Large intestine (tissue), 3 donors: ENCODE results near the gene SLC31A2. TPM values are rescaled to one million over a fixed set of nuclear protein-coding genes. Genes with fewer than 3 reads are reported as not detected.

ENCODE experiments used
- DNase-seq, 2 donors: peaks; one replicate each; pipeline versions ENCODE4 v3.0.0 to v3.0.0-alpha.2; 2013
- H3K27ac ChIP-seq: one replicate; pipeline ENCODE4 v1.5.1; 2013; ENCODE audit warnings: low read length
- H3K27me3 ChIP-seq: 2 replicates; pipeline ENCODE4 v1.6.1; 2013; ENCODE audit warnings: low read length; ENCODE audit not compliant: control insufficient read depth, insufficient read depth
- H3K36me3 ChIP-seq: 2 replicates; pipeline ENCODE4 v1.6.1; 2013; ENCODE audit warnings: low read length; ENCODE audit not compliant: control insufficient read depth, insufficient read depth
- H3K4me1 ChIP-seq: one replicate; pipeline ENCODE4 v1.6.1; 2013; ENCODE audit warnings: low read length; ENCODE audit not compliant: control insufficient read depth, insufficient read depth
- H3K4me3 ChIP-seq: one replicate; pipeline ENCODE4 v1.5.1; 2013; ENCODE audit warnings: low read length
- H3K9me3 ChIP-seq: one replicate; pipeline ENCODE4 v1.6.1; 2013; ENCODE audit warnings: mild to moderate bottlenecking, low read depth, low read length, moderate library complexity; ENCODE audit not compliant: control insufficient read depth
- WGBS: methylation state at CpG from one replicate; pipeline ENCODE4 v1.1.5; 2013; ENCODE audit warnings: low lambda C conversion rate; ENCODE audit not compliant: insufficient coverage; 5-methylcytosine and 5-hydroxymethylcytosine counted together
- polyA plus RNA-seq: library from polyadenylated mRNA; unstranded; fragments of 120-200 nt; gene quantifications from one replicate; pipeline ENCODE4 v1.2.1, GENCODE V29; 2013

SLC31A2 gene
- polyA plus RNA-seq, 1 donor, result 11.4 TPM

GRCh38 chr9:113151696-113152630 lies 1.2 kb downstream of the SLC31A2 start:
- WGBS, result 40% methylated on average over 1 of the region's 11 CpGs
- Histone ChIP-seq H3K4me3 (peak overlapping the region; percentile 90), H3K4me1 (peaks cover 3% of the 10 kb centered on the region), H3K27me3 (no peaks in the 10 kb centered on the region), H3K9me3 (no peaks in the 10 kb centered on the region), H3K36me3 (no peaks in the 10 kb centered on the region), H3K27ac (no peak overlapping the region)
- DNase-seq, result no peak

DNA sequence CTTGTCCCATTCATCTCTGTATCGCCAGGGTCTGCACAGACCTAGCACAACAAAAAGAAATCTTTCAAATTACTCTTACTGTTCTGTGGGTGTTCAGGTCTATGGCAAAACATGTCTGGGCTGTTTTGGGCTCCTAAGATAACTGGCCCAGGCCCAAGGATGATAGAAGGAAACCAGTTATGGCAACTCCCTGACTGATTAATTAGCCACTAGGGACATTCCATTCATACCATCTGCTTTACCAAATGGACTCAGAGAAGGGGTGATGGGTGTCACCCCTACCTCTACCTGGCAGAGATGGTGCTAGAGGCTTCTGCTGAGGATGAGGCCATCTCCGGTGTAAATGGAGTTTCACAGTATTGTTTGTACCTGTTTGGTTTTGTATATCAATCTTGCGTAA lies 1.9 kb downstream of the SLC31A2 start:
- no peaks in the 10 kb centered on the region for H3K27me3 ChIP-seq
- WGBS, result 100% methylated on average over 1 of the region's 3 CpGs
- no peak overlapping the region for H3K4me3 ChIP-seq
- H3K4me1 ChIP-seq, result peaks cover 3% of the 10 kb centered on the region
- no peaks in the 10 kb centered on the region for H3K9me3 ChIP-seq
- H3K27ac ChIP-seq, result no peak overlapping the region
- no peak for DNase-seq
- peaks cover 4% of the 10 kb centered on the region for H3K36me3 ChIP-seq

DNA sequence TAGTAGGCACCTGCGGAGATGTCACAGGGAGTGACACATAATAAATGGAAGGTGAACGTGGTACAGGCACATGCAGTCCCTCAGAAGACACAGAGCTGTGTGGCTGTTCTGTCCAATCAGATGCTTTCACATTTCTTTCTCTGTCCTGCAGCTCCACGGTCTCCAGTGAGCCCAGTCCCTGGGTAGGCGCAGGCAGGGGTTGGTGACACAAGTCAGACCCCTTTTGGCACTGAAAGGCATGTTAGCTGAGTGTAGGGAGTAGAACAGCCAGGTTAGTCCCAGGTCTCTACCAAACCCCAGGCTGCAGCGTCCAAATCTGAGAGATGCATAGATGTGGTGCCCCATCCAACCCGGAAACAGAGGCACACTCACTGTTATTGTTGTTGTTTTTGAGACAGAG lies 2.8 kb downstream of the SLC31A2 start:
- Histone ChIP-seq H3K27ac (no peak overlapping the region), H3K27me3 (no peaks in the 10 kb centered on the region), H3K4me3 (no peak overlapping the region), H3K4me1 (peaks cover 3% of the 10 kb centered on the region), H3K36me3 (peaks cover 8% of the 10 kb centered on the region), H3K9me3 (no peaks in the 10 kb centered on the region)
- no peak for DNase-seq
- no CpG with 5 or more reads among the region's 6 CpGs for whole genome bisulfite sequencing

DNA sequence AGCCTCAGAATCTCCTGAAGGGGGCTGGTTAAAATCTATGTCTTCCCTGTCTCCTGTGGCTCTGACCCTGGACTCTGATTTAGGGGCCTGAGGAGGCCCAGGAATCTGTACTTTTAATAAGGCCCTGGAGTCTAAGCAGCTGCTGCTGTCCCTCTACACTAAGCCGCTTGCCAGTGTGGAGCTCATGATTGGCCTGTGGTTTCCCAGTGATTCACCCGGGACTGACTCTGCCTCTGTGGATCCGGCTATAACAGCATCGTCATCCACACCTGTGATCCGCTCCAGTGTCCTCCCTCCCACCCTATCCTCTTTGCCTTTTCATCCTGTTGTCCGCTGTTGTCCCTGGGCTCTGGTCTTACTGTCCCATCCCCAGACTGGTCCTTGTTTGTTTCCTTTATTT lies 3.7 kb downstream of the SLC31A2 start:
- Histone ChIP-seq H3K36me3 (peaks cover 14% of the 10 kb centered on the region), H3K27ac (no peak overlapping the region), H3K27me3 (no peaks in the 10 kb centered on the region), H3K4me1 (peaks cover 3% of the 10 kb centered on the region), H3K4me3 (no peak overlapping the region), H3K9me3 (no peaks in the 10 kb centered on the region)
- no peak for DNase-seq
- 100% methylated on average over 3 of the region's 6 CpGs for WGBS

DNA sequence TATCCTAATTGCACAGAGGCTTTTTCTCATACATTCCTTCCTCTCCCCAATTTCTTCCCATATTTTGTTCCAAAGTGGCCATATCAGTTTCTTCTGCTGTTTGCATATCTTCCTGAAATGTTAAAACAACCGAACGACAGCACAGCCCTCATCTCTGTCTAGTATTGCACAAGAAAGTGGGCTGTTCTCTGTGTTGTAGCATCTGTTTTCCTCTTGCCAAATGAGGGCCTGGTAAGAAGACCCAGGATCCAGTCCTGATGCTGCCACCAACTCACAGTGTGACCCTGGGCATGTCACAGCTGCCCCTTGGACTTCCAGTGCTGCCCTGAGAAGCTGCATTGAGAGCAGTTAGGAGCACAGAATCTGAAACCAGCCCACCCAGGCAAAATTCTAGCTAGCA lies 4.1 kb downstream of the SLC31A2 start:
- Histone ChIP-seq H3K9me3 (no peaks in the 10 kb centered on the region), H3K27me3 (no peaks in the 10 kb centered on the region), H3K27ac (no peak overlapping the region), H3K36me3 (peaks cover 16% of the 10 kb centered on the region), H3K4me1 (peaks cover 3% of the 10 kb centered on the region), H3K4me3 (no peak overlapping the region)
- whole genome bisulfite sequencing, result no CpG with 5 or more reads among the region's 2 CpGs
- no peak for DNase-seq

DNA sequence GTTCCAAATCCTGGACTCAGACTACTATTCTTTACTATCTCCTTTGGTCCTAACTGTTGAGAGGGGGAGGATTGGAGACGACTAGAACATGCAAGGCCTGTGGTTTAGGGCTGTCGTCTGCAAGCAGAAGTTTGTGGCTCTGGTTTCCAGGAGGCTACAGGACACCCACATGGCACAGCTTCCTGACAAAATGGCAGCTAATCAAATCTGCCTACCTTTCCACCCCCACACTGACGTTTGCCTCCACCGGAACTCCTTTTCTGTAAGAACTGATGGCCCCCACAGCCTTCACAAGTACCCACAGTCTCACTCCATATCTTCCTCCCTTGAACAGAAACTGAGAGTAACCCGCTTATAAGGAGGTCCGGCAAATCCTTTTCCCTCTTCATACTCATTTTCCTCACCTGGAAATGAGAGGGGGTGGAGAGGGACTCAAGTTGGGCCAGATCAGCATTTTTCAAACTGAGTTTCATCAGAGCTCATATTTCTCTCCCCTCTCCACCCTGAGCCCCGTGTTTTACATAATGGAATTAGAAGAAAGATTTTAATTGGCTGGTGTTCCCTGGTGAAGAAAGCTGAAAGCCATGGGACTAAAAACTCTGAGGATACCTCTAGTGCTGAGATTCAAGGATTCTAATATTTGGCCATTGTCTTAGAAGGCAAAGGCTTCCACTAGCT lies 5.2 kb downstream of the SLC31A2 start:
- H3K9me3 ChIP-seq, result no peaks in the 10 kb centered on the region
- peaks cover 24% of the 10 kb centered on the region for H3K36me3 ChIP-seq
- WGBS, result no CpG with 5 or more reads among the region's 7 CpGs
- H3K4me1 ChIP-seq, result peaks cover 3% of the 10 kb centered on the region
- DNase-seq, result no peak
- H3K27me3 ChIP-seq, result no peaks in the 10 kb centered on the region
- no peak overlapping the region for H3K4me3 ChIP-seq
- no peak overlapping the region for H3K27ac ChIP-seq

DNA sequence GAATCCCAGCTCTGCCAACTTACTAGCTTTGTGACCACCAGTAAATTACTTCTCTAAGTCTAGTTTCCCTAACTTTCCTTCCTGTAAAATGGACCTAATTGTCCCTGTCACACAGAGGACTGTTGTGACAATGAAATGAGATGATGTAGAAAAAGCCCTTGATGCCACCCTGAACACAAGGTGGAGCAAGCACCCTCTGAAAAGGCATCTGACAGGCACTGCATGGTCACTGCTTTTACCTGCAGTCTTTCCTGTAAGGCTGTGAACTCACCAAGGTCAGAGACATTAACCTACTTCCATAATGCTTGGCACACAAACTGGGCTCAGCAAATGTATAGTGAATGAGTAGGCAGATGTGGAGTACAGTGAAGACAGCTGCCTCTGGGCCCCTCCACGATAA lies 6.1 kb downstream of the SLC31A2 start:
- H3K9me3 ChIP-seq, result no peaks in the 10 kb centered on the region
- DNase-seq, result no peak
- no peak overlapping the region for H3K4me3 ChIP-seq
- H3K4me1 ChIP-seq, result no peaks in the 10 kb centered on the region
- WGBS, result 83% methylated on average over 1 of the region's 1 CpG
- peaks cover 32% of the 10 kb centered on the region for H3K36me3 ChIP-seq
- H3K27ac ChIP-seq, result no peak overlapping the region
- H3K27me3 ChIP-seq, result no peaks in the 10 kb centered on the region

DNA sequence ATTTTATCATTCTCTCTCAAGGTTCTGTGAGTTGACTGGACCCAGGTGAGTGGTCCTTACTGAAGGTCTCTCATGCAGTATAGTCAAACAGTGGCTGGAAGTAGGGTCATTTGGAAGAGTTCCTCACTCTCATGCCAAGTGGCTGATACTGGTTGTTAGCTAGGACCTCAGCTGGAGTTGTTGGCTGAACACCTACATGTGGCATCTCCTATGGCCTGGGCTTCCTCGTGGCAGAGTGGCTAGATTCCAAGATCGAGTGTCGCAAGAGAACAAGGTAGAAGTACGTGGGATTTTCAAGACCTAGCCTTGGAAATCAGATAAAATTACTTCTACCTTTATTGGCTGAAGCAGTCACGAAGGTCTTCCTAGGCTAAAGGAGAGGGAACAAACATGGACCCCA lies 7.6 kb downstream of the SLC31A2 start:
- 93% methylated on average over 4 of the region's 5 CpGs for WGBS
- Histone ChIP-seq H3K4me3 (no peak overlapping the region), H3K36me3 (peaks cover 46% of the 10 kb centered on the region), H3K27ac (no peak overlapping the region), H3K9me3 (no peaks in the 10 kb centered on the region), H3K4me1 (no peaks in the 10 kb centered on the region), H3K27me3 (no peaks in the 10 kb centered on the region)
- no peak for DNase-seq

GRCh38 chr9:113160571-113160970 lies 9.8 kb downstream of the SLC31A2 start:
- Histone ChIP-seq H3K36me3 (peaks cover 60% of the 10 kb centered on the region), H3K4me1 (no peaks in the 10 kb centered on the region)

DNA sequence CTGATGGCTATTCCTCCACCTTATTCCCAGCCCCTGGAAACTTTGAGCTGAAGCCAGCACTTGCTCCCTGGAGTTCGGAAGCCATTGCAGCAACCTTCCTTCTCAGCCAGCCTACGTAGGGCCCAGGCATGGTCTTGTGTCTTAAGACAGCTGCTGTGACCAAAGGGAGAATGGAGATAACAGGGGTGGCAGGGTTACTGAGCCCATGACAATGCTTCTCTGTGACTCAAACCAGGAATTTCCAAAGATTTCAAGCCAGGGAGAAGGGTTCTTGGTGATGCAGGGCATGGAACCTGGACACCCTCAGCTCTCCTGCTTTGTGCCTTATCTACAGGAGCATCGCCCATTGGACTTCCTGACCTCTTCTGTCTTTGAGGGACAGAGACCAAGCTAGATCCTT lies 12.2 kb downstream of the SLC31A2 start:
- no peak for DNase-seq
- Histone ChIP-seq H3K27ac (no peak overlapping the region), H3K9me3 (no peaks in the 10 kb centered on the region), H3K36me3 (peaks cover 78% of the 10 kb centered on the region), H3K4me3 (no peak overlapping the region), H3K4me1 (no peaks in the 10 kb centered on the region), H3K27me3 (no peaks in the 10 kb centered on the region)
- 100% methylated on average over 1 of the region's 3 CpGs for WGBS

More at GRCh38 chr9:113160571-113160970, 9.8 kb downstream of the SLC31A2 start:
- Histone ChIP-seq H3K27ac (no peak overlapping the region), H3K4me3 (no peak overlapping the region), H3K27me3 (no peaks in the 10 kb centered on the region), H3K9me3 (no peaks in the 10 kb centered on the region)
- WGBS, result no CpG with 5 or more reads among the region's 3 CpGs
- no peak for DNase-seq
